Measurements from ENCODE around the gene CAMK2G.

DNA sequence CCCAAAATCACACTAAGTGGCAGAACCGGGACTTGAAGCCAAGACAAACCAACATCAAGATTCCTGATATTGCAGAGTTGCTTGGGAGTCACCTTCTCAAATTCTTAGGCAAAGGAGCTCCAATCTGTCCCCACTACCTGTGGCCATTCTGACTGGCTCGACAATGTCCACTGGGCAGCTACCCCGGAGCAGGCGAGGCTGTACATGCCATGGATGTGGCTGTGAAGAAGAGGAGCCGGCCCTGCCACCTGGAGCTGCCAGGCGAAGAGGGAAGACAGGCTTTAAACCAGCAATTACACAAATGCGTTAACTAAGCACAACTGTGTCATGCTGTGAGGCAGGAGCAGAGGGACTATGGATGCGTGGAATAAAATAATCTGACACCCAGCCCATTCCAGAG lies 18.1 kb downstream of the CAMK2G start:
- TF ChIP-seq, protein P1, sequence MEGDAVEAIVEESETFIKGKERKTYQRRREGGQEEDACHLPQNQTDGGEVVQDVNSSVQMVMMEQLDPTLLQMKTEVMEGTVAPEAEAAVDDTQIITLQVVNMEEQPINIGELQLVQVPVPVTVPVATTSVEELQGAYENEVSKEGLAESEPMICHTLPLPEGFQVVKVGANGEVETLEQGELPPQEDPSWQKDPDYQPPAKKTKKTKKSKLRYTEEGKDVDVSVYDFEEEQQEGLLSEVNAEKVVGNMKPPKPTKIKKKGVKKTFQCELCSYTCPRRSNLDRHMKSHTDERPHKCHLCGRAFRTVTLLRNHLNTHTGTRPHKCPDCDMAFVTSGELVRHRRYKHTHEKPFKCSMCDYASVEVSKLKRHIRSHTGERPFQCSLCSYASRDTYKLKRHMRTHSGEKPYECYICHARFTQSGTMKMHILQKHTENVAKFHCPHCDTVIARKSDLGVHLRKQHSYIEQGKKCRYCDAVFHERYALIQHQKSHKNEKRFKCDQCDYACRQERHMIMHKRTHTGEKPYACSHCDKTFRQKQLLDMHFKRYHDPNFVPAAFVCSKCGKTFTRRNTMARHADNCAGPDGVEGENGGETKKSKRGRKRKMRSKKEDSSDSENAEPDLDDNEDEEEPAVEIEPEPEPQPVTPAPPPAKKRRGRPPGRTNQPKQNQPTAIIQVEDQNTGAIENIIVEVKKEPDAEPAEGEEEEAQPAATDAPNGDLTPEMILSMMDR (IDR thresholded peaks at IDR 0.05): no peak
- TF ChIP-seq POLR2A (IDR thresholded peaks at IDR 0.05): no peak

Measured in heart left ventricle (tissue), 13 donors.